HepG2 (cell line): ENCODE data around the gene ALOXE3. TPM values are rescaled to one million over a fixed set of nuclear protein-coding genes. Genes with fewer than 3 reads are reported as not detected.

Source experiments
- CBFB ChIP-seq: sonication (generic); formaldehyde crosslinking; IDR thresholded peaks from 2 replicates; pipeline ENCODE4 v1.4.0; 2020; ENCODE audit warnings: missing genetic modification reagents
- CC2D1A ChIP-seq: sonication (generic); formaldehyde crosslinking; IDR thresholded peaks from 2 replicates; pipeline ENCODE4 v1.8.1; 2023; ENCODE audit warnings: mild to moderate bottlenecking, missing genetic modification reagents
- EEA1 ChIP-seq: sonication (generic); formaldehyde crosslinking; IDR thresholded peaks from 2 replicates; pipeline ENCODE4 v1.5.1; 2020; ENCODE audit warnings: mild to moderate bottlenecking, missing genetic modification reagents, borderline replicate concordance
- ERF ChIP-seq: IDR thresholded peaks from 2 replicates; pipeline ENCODE4 v1.6.1; 2018; ENCODE audit warnings: missing biosample characterization, missing genetic modification reagents
- FOXK1 ChIP-seq: sonication (generic); formaldehyde crosslinking; IDR thresholded peaks from 2 replicates; pipeline ENCODE4 v1.4.0; 2020; ENCODE audit warnings: low read depth, missing genetic modification reagents, borderline replicate concordance
- KLF9 ChIP-seq: IDR thresholded peaks from 2 replicates; pipeline ENCODE4 v1.6.1; 2016; ENCODE audit warnings: low read depth
- MXI1 ChIP-seq: IDR thresholded peaks from 3 replicates; pipeline ENCODE4 v1.6.1; 2012; ENCODE audit warnings: low read depth, low read length, inconsistent platforms, borderline replicate concordance
- RAD21 ChIP-seq: fragments of 450-650 bp; formaldehyde crosslinking; IDR thresholded peaks from 2 replicates; pipeline ENCODE4 v1.5.0; 2020; ENCODE audit warnings: mild to moderate bottlenecking
- SAP130 ChIP-seq: IDR thresholded peaks from 2 replicates; pipeline ENCODE4 v1.6.1; 2016; ENCODE audit warnings: low read depth
- SCMH1 ChIP-seq: sonication (generic); formaldehyde crosslinking; IDR thresholded peaks from 2 replicates; pipeline ENCODE4 v1.9.0; 2021; ENCODE audit warnings: missing genetic modification reagents, mild to moderate bottlenecking, borderline replicate concordance
- SOX6 ChIP-seq, 2 experiments: fragments of 450-650 bp in 1 of 2; sonication (generic) in 1 of 2; formaldehyde crosslinking in 1 of 2; IDR thresholded peaks; 2 replicates each; pipeline versions ENCODE4 v1.4.0 to v1.6.1; 2017 to 2020; ENCODE audit warnings: antibody characterized with exemption in 1 of 2, mild to moderate bottlenecking in 1 of 2, missing genetic modification reagents in 1 of 2
- YY1 ChIP-seq: IDR thresholded peaks from 2 replicates; pipeline ENCODE4 v1.6.1; 2011; ENCODE audit warnings: low read length, low read depth, moderate library complexity, mild to moderate bottlenecking; ENCODE audit not compliant: insufficient read depth, insufficient replicate concordance
- ZFY ChIP-seq: sonication (generic); formaldehyde crosslinking; IDR thresholded peaks from 2 replicates; pipeline ENCODE4 v1.4.0; 2020; ENCODE audit warnings: missing genetic modification reagents
- ZNF709 ChIP-seq: sonication (generic); formaldehyde crosslinking; IDR thresholded peaks from 2 replicates; pipeline ENCODE4 v1.5.0; 2020; ENCODE audit warnings: mild to moderate bottlenecking, missing genetic modification reagents
- polyA plus RNA-seq, 8 experiments: library from polyadenylated mRNA; depleted of rRNA in 3 of 8; stranded (reverse) in 7 of 8; unstranded in 1 of 8; fragments of >200 nt; fragmentation: Illumina TruSeq in 4 of 8; extraction: Trizol in 4 of 8; gene quantifications; 2 replicates each; pipeline versions ENCODE4 v1.2.1 to v1.2.3, GENCODE V29; 2011 to 2016; ENCODE audit warnings: low read depth in 4 of 8, missing spikeins in 1 of 8, mixed read lengths in 1 of 8; ENCODE audit not compliant: insufficient read depth in 1 of 8
- total RNA-seq, 5 experiments: library from RNA; depleted of rRNA; stranded (reverse); fragments of >200 nt; fragmentation: Illumina TruSeq; extraction: Trizol; gene quantifications; 2 replicates each; pipeline ENCODE4 v1.2.3, GENCODE V29; 2016; ENCODE audit warnings: low read depth in 1 of 5
- TF ChIP-seq, protein P1 (sequence below): sonication (generic); formaldehyde crosslinking; IDR thresholded peaks from 2 replicates; pipeline ENCODE4 v1.4.0; 2020; ENCODE audit warnings: missing genetic modification reagents, low read depth, mild to moderate bottlenecking, borderline replicate concordance
- TF ChIP-seq, protein P2 (sequence below): sonication (generic); formaldehyde crosslinking; IDR thresholded peaks from 2 replicates; pipeline ENCODE4 v1.5.1; 2020; ENCODE audit warnings: mild to moderate bottlenecking, moderate library complexity, missing genetic modification reagents
- TF ChIP-seq, protein P3 (sequence below): sonication (generic); formaldehyde crosslinking; IDR thresholded peaks from 2 replicates; pipeline ENCODE4 v1.5.0; 2020; ENCODE audit warnings: missing genetic modification reagents
- TF ChIP-seq, protein P4 (sequence below): sonication (generic); formaldehyde crosslinking; IDR thresholded peaks from 2 replicates; pipeline ENCODE4 v1.5.0; 2020; ENCODE audit warnings: mild to moderate bottlenecking, missing genetic modification reagents
- TF ChIP-seq, protein P5 (sequence below): sonication (generic); formaldehyde crosslinking; conservative IDR thresholded peaks from 2 replicates; pipeline ENCODE4 v1.4.0; 2020; ENCODE audit warnings: missing genetic modification reagents

ALOXE3 gene
- total and polyA plus RNA-seq, 2 of the 13 experiments (the other 11 are each of a cell fraction or from before 2014, with no cell fraction given), result 0.07 TPM; not detected in 1

- TF ChIP-seq, protein P1, sequence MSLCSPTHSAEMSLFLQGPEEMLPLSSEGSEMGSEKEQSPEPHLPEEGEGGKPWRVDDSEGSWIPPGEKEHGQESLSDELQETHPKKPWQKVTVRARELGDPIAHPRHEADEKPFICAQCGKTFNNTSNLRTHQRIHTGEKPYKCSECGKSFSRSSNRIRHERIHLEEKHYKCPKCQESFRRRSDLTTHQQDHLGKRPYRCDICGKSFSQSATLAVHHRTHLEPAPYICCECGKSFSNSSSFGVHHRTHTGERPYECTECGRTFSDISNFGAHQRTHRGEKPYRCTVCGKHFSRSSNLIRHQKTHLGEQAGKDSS (CRISPR knock-in tag), result peak; percentile 32; the same call in 1 of the 2 replicates
- peak; percentile 85 for TF ChIP-seq RAD21 (CRISPR knock-in tag)
- TF ChIP-seq FOXK1 (CRISPR knock-in tag), result no peak
- TF ChIP-seq, protein P2, sequence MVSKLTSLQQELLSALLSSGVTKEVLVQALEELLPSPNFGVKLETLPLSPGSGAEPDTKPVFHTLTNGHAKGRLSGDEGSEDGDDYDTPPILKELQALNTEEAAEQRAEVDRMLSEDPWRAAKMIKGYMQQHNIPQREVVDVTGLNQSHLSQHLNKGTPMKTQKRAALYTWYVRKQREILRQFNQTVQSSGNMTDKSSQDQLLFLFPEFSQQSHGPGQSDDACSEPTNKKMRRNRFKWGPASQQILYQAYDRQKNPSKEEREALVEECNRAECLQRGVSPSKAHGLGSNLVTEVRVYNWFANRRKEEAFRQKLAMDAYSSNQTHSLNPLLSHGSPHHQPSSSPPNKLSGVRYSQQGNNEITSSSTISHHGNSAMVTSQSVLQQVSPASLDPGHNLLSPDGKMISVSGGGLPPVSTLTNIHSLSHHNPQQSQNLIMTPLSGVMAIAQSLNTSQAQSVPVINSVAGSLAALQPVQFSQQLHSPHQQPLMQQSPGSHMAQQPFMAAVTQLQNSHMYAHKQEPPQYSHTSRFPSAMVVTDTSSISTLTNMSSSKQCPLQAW (CRISPR knock-in tag), result no peak
- TF ChIP-seq, protein P3, sequence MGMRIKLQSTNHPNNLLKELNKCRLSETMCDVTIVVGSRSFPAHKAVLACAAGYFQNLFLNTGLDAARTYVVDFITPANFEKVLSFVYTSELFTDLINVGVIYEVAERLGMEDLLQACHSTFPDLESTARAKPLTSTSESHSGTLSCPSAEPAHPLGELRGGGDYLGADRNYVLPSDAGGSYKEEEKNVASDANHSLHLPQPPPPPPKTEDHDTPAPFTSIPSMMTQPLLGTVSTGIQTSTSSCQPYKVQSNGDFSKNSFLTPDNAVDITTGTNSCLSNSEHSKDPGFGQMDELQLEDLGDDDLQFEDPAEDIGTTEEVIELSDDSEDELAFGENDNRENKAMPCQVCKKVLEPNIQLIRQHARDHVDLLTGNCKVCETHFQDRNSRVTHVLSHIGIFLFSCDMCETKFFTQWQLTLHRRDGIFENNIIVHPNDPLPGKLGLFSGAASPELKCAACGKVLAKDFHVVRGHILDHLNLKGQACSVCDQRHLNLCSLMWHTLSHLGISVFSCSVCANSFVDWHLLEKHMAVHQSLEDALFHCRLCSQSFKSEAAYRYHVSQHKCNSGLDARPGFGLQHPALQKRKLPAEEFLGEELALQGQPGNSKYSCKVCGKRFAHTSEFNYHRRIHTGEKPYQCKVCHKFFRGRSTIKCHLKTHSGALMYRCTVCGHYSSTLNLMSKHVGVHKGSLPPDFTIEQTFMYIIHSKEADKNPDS, result no peak
- TF ChIP-seq YY1, result peak; percentile 29
- no peak for TF ChIP-seq SCMH1 (CRISPR knock-in tag)
- TF ChIP-seq ERF (CRISPR knock-in tag), result peak; percentile 28; the same call in 1 of the 2 replicates
- peak; percentile 82 for TF ChIP-seq SAP130 (CRISPR knock-in tag)
- TF ChIP-seq, protein P4, sequence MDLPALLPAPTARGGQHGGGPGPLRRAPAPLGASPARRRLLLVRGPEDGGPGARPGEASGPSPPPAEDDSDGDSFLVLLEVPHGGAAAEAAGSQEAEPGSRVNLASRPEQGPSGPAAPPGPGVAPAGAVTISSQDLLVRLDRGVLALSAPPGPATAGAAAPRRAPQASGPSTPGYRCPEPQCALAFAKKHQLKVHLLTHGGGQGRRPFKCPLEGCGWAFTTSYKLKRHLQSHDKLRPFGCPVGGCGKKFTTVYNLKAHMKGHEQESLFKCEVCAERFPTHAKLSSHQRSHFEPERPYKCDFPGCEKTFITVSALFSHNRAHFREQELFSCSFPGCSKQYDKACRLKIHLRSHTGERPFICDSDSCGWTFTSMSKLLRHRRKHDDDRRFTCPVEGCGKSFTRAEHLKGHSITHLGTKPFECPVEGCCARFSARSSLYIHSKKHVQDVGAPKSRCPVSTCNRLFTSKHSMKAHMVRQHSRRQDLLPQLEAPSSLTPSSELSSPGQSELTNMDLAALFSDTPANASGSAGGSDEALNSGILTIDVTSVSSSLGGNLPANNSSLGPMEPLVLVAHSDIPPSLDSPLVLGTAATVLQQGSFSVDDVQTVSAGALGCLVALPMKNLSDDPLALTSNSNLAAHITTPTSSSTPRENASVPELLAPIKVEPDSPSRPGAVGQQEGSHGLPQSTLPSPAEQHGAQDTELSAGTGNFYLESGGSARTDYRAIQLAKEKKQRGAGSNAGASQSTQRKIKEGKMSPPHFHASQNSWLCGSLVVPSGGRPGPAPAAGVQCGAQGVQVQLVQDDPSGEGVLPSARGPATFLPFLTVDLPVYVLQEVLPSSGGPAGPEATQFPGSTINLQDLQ, result no peak
- TF ChIP-seq, protein P5, sequence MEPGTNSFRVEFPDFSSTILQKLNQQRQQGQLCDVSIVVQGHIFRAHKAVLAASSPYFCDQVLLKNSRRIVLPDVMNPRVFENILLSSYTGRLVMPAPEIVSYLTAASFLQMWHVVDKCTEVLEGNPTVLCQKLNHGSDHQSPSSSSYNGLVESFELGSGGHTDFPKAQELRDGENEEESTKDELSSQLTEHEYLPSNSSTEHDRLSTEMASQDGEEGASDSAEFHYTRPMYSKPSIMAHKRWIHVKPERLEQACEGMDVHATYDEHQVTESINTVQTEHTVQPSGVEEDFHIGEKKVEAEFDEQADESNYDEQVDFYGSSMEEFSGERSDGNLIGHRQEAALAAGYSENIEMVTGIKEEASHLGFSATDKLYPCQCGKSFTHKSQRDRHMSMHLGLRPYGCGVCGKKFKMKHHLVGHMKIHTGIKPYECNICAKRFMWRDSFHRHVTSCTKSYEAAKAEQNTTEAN, result 0 out of 2 replicates have a peak, but pooled peaks have one; percentile 24
- 0 out of 2 replicates have a peak, but pooled peaks have one; percentile 58 for TF ChIP-seq CBFB (CRISPR knock-in tag)
- no peak for TF ChIP-seq CC2D1A
- peak; percentile 65; the same call in 1 of the 3 replicates for TF ChIP-seq MXI1
- TF ChIP-seq SOX6 (IDR thresholded peaks at IDR 0.05), result no peak
- 0 out of 2 replicates have a peak, but pooled peaks have one; percentile 23 for TF ChIP-seq SOX6 (CRISPR knock-in tag; IDR thresholded peaks at IDR 0.05)
- peak; percentile 42; the same call in 1 of the 2 replicates for TF ChIP-seq ZFY (CRISPR knock-in tag)
- 0 out of 2 replicates have a peak, but pooled peaks have one; percentile 49 for TF ChIP-seq ZNF709 (CRISPR knock-in tag)
- TF ChIP-seq KLF9 (CRISPR knock-in tag), result no peak
- TF ChIP-seq EEA1 (CRISPR knock-in tag), result peak; percentile 39; the same call in 1 of the 2 replicates
Measured at GRCh38 chr17:8121681-8122421, 3.5 kb upstream of the ALOXE3 start (continued).
